WI38 (cell line): ENCODE measurements around the gene BICDL1.

ENCODE experiments used
- H3K4me3 ChIP-seq: 2 replicates; pipeline ENCODE4 v1.5.1; 2011; ENCODE audit warnings: low read depth, mild to moderate bottlenecking, control low read depth, low read length
- TF ChIP-seq, protein P1 (sequence below): IDR thresholded peaks from 2 replicates; pipeline ENCODE4 v1.5.1; 2012; ENCODE audit warnings: low read depth, mild to moderate bottlenecking, control low read depth, low read length

BICDL1 gene

GRCh38 chr12:120071493-120072020 lies 82.5 kb downstream of the BICDL1 start:
- H3K4me3 ChIP-seq = no peak overlapping the region

DNA sequence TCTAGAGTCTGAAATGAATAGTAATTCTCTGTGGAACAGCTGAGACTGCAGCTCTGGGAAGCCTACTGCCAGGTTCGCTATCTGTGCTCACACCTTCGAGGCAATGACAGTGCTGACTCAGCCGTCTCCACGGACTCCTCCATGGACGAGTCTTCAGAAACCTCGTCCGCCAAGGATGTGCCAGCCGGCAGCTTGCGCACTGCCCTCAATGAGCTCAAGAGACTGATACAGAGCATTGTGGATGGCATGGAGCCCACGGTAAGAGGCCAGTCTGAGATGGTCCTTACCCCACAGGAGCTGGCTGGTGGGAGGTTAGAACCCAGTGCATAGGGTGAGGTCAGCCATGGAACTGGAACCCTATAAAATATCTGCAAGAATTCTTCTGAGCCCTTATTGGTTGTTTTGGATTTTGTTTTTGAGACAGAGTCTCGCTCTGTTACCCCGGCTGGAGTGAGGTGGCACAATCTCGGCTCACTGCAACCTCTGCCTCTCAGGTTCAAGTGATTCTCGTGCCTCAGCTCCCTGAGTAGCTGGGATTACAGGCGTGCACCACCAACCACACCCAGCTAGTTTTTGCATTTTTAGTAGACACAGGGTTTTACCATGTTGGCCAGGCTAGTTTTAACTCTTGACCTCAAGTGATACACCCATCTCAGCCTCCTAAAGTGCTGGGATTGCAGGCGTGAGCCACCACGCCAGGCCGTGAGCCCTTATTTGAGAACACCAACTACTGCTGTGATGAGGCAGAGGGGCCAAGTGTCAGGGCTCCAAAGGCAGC lies 83.6 kb downstream of the BICDL1 start:
- H3K4me3 ChIP-seq = no peak overlapping the region
- TF ChIP-seq, protein P1, sequence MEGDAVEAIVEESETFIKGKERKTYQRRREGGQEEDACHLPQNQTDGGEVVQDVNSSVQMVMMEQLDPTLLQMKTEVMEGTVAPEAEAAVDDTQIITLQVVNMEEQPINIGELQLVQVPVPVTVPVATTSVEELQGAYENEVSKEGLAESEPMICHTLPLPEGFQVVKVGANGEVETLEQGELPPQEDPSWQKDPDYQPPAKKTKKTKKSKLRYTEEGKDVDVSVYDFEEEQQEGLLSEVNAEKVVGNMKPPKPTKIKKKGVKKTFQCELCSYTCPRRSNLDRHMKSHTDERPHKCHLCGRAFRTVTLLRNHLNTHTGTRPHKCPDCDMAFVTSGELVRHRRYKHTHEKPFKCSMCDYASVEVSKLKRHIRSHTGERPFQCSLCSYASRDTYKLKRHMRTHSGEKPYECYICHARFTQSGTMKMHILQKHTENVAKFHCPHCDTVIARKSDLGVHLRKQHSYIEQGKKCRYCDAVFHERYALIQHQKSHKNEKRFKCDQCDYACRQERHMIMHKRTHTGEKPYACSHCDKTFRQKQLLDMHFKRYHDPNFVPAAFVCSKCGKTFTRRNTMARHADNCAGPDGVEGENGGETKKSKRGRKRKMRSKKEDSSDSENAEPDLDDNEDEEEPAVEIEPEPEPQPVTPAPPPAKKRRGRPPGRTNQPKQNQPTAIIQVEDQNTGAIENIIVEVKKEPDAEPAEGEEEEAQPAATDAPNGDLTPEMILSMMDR = no peak

More at GRCh38 chr12:120071493-120072020, 82.5 kb downstream of the BICDL1 start:
- TF ChIP-seq, protein P1 = no peak

DNA sequence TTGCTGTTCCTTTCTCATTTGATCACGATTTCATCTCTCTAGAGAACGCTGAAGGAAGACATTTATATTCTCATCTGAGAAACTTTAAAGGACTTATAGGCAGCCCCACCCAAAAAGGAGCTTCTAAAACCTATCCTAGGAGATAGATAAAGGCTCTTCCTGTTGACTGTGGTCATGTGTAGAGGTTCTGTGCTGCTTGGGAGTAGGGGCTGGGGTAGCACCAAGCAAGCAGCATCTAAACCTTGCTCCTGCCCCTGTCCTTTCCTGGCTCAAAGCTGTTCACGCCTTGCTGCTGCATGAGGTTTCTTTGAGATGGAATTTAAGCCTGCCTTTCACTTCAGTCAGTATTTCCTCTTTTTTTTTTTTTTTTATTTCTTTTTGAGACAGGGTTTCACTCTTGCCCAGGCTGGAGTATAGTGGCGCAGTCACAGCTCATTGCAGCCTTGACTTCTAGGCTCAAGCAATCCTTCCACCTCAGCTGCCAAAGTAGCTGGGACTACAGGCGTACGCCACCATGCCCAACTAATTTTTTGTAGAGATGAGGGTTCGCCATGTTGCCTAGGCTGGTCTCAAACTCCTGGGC lies 86.1 kb downstream of the BICDL1 start:
- no peak overlapping the region for H3K4me3 ChIP-seq
- TF ChIP-seq, protein P1 = no peak

DNA sequence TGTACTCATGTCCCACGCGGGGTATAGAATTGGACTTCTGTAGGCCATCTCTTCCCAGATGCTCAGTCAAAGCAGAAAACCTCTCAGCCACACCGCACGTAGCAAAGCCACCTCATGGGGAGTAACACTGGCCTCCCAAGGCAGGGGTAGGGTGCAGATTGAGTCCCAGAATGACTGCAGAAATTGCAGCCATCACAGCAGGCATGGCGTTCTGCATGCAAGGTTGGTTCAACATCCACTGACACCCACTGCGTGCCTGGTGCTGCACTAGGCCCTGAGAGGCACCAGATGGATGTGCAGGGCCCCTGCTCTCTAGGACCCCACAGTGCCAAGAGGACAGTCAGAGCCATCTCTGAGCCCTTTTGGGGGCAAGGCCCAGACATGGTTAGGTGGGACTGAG lies 87.6 kb downstream of the BICDL1 start:
- TF ChIP-seq, protein P1 = no peak

DNA sequence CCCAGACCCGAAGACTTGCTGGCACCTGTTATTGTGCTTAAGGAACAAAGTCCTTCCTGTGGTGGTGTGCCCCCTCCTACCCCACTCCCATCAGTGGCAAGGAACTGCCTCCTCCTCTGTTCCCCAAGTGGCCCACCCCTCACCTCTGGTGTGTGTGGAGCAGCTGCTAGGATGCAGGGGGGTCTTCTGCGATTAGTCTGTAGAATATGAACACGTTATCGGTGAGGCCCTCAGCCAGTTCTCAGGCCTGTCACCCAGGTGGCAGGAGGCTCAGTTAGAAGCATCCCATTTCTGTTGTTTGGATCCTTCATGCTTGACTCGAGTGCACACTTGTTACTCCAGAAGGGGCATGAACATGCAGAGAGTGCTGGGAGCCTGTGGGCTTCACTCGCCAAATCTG lies 88.2 kb downstream of the BICDL1 start:
- TF ChIP-seq, protein P1 = no peak
- no peak overlapping the region for H3K4me3 ChIP-seq

More for the DNA sequence above, 87.6 kb downstream of the BICDL1 start:
- no peak overlapping the region for H3K4me3 ChIP-seq

GRCh38 chr12:120078868-120079267 lies 89.8 kb downstream of the BICDL1 start:
- TF ChIP-seq, protein P1 = no peak
- no peak overlapping the region for H3K4me3 ChIP-seq
